Jurkat, Clone E6-1 (cell line): ENCODE data around the gene HIP1.
"Not testable (repeated sequence)": the region's sequence is repeated elsewhere in the genome, so short reads cannot be mapped to it uniquely, and the experiment has no call there.

ENCODE experiments used
- DNase-seq: peaks from one replicate; pipeline ENCODE4 v3.0.0-alpha.2; 2011; ENCODE audit warnings: low read depth, low spot score
- H3K4me3 ChIP-seq: 2 replicates; pipeline ENCODE4 v1.5.1; 2011; ENCODE audit warnings: mild to moderate bottlenecking, low read length, control low read depth, moderate library complexity

HIP1 gene

DNA sequence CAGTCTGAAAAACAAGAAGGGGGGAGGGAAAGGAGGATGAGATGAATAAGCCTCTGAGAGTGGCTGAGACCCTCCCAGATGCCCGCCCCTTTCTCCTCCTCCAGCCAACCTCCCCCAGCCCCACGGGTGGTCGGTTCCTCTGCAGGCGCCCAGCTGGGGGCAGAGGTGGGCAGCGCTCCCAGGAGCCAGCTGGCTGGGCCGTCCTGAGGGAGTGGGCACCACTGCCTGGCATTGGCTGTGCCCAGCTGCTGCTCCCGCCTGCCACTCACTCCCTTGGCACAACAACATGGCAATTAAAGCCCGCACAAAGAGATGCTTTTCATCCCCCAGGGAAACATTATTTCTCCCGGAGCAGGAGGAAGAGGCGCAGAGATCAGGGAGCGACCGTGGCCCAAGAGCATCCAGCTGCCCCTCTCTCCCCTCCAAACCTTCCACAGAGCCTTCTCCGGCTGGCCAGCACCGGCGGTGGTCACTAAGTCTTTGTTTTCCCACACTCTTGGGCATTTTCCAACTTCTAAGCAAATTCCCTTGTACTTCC, 139.4 kb downstream of the HIP1 start:
- no peak overlapping the region for H3K4me3 ChIP-seq
- DNase-seq = no peak

- no peak for DNase-seq
- no peak overlapping the region for H3K4me3 ChIP-seq
Measured at GRCh38 chr7:75596727-75597614, 141.8 kb downstream of the HIP1 start.

DNA sequence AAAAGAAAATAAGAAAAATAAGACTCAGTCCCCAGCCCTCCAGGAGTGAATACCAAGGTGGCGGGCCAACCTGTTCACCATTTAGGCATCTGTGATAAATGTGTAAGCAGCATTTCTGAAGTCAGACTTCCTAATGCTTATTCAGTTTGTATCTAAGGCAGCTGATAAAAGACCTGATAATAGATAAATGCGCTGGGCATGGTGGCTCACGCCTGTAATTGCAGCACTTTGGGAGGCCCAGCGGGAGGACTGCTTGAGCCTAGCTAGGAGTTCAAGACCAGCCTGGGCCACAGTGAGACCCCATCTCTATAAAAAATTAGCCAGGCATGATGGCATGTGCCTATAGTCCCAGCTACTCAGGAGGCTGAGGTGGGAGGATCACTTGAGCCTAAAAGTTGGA, 143.0 kb downstream of the HIP1 start:
- no peak for DNase-seq
- H3K4me3 ChIP-seq = no peak overlapping the region

DNA sequence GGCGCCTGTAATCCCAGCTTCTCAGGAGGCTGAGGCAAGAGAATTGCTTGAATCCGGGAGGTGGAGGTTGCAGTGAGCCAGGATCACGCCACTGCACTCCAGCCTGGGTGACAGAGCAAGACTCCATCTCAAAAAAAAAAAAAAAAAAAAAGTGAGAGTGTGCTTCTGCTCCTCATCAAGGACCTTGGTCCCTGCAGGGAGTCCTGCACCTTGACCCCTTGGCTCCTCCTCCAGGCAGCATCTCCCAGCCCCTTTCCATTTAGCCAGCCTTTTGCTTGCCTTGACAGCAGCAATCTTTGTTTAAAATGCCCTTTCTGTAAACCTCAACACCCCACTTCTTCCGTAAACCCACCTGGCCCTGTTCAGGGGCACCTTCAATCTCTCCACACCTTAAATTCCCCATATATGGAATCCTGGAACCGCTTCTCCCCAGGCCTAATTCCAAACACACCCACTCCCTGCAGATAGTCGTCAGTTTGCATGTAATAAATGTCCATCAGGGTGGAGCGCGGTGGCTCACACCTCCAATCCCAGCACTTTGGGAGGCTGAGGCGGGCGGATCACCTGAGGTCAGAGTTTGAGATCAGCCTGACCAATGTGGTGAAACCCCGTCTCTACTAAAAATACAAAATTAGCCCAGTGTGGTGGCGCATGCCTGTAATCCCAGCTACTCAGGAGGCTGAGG, 145.1 kb downstream of the HIP1 start:
- not testable (repeated sequence) for H3K4me3 ChIP-seq, DNase-seq

DNA sequence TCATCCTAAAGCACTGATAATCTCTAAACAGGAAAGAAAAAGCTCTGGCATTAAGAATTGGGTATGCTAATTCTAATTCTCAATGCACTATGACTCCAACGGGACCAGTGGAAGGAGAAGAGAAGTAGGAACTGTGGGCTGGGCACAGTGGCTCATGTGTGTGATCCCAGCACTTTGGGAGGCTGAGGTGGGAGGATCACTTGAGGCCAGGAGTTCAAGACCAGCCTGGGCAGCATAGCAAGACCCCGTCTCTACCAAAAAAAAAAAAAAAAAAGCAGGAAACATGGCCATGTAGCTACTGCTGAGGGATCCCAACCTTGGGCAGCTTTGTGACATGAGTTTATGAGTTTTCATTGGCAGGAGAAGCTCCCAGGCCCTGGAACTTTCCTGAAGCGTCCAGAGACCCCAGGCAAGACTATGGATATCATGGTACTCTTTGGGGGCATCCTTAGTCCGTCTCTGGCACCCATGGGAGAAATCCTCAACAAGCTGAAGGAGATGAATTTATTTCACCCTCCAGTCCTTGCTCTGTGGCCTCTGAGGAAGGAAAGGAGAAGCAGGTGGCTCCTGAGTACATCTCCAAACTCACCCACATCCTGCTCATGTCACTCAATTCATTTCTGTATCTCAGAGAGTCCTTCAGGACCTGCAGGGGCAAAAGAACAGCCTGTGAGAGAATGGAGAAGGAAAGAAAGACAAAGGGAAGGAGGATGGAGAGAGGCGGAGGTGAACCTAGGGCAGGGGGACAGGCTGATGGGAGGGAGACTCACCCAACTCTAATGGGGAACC, 147.1 kb downstream of the HIP1 start:
- DNase-seq = peak; percentile 23
- no peak overlapping the region for H3K4me3 ChIP-seq

DNA sequence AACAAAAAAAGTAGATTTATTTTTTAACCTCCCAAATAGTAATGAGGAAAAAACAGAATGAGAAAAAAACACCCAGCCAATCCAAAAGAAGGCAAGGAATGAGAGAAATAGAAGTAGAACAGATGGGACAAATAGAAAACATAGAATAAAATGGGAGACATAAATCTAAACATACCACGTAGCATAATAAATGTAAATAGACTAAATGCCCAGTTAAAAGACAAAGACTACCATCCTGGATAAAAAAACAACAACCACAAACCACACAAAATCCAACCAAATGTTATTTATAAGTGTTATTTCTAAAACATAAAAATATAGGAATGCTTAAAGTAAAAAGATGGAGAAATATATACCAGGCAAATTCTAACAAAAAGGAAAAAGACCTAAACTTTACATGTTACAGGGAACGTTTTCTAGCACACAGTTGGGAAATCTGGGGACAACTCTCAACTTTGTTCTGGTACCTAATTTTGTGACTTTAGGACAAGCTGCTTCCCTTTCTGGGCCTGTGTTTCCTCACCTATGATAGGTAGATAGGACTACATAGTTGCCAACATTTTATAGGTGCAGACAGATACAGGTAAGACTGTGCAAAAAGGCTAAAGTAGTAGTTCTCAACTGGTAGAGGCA, 148.3 kb downstream of the HIP1 start:
- DNase-seq = no peak

DNA sequence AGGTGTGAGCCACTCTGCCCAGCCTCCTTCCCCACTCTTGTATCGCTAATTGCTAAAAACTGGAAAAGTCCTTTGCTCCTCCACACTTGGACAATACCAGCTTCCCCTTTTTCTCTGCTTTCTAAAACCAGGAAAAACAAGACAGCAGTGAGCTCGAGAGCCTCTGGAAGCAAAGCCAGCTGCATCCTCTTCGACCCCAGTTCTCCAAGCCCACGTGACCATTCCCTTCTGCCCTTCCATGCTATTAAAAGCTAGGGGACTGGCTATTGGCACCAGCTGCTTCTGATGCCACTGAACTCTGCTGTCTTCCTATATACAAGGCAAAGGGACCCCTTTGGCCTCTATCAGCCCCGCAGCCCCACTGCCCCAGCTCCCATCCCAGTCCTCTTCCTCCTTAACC, 154.4 kb downstream of the HIP1 start:
- H3K4me3 ChIP-seq = no peak overlapping the region
- no peak for DNase-seq

More for the DNA sequence above, 148.3 kb downstream of the HIP1 start:
- no peak overlapping the region for H3K4me3 ChIP-seq

DNA sequence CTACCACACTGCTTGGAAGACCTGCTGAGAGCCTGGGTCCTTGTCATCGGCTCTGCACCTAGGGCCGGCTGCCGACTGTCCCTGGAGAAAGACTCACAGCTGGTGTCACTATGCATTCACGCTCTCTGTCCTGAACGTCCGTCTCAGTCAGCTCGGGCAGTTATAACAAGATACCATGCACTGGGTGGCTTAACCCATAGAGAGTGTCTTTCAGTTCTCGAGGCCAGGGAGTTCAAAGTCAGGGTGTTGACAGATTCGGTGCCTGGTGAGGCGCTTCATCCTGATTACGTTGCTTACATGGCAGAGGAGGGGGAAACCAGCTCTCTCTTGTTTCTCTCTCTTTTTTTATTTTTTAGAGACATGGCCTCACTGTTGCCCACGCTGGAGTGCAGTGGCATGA, 155.5 kb downstream of the HIP1 start:
- no peak for DNase-seq
- H3K4me3 ChIP-seq = no peak overlapping the region

GRCh38 chr7:75579899-75580298, 158.8 kb downstream of the HIP1 start:
- H3K4me3 ChIP-seq = no peak overlapping the region
- no peak for DNase-seq

DNA sequence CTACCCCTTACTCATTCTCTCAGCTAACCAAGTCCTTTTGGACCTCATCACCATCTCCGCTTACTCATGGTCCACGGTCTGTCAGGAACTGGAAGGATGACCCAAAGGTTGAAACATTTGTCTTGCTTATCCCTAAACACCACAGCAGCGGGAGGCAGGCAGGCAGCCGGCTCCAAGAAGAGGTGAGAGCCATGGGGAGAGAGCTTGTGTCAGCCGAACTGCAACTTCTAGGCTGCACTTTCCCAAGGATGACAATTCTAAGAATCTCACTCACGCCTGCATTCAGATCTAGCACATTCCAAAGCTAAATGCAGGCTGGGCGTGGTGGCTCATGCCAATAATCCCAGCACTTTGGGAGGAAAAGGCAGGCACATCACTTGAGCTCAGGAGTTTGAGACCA, 160.7 kb downstream of the HIP1 start:
- H3K4me3 ChIP-seq = no peak overlapping the region
- no peak for DNase-seq

GRCh38 chr7:75575488-75576121, 163.1 kb downstream of the HIP1 start:
- no peak for DNase-seq

DNA sequence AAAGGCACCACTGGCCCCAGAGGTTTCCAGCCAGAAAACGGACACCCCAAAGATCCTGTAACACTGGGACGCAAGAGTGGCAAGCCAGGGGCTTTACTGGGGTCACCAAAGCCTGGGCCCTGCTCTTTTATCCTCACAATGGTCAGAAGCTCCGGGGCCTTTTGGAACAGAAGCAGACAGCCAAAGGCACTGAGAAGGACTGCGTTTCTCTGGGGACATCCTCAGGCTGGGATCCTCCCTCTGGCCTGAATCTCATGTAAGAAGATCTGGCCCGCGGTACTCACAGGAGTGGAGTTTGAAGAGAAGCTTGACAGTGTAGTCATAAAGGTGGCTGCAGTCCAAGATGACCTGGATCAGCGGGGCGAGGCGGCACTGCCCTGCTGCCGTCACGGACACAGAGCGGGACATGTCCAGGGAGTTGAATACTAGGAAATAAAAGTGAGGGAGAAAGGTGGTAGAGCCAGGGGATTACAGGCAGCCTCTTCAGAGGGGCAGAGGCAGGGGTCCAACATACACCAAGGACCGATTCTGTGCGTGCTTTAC, 165.2 kb downstream of the HIP1 start:
- DNase-seq = no peak
- H3K4me3 ChIP-seq = no peak overlapping the region

More at GRCh38 chr7:75575488-75576121, 163.1 kb downstream of the HIP1 start:
- no peak overlapping the region for H3K4me3 ChIP-seq

GRCh38 chr7:75572814-75573213, 165.9 kb downstream of the HIP1 start:
- H3K4me3 ChIP-seq = no peak overlapping the region
- no peak for DNase-seq

DNA sequence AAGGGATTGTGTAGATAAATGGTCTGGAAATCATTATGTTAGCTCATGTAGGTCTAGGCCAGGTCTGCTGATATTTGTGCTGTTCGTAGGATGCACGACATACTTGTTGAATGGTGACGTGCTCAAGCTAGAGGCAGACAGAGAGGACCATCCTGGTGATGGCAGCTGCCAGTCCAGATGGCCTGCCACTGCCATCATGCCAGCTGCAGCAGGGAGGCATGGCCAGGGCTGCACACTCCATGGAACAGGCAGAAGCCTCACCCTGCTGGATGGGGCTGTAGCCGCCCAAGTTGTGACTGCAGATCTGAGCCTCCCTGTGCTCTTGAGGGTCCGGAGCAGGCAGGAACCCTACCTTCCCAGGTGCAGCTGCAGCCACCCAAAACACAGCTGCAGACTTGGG, 166.3 kb downstream of the HIP1 start:
- no peak for DNase-seq
- no peak overlapping the region for H3K4me3 ChIP-seq

DNA sequence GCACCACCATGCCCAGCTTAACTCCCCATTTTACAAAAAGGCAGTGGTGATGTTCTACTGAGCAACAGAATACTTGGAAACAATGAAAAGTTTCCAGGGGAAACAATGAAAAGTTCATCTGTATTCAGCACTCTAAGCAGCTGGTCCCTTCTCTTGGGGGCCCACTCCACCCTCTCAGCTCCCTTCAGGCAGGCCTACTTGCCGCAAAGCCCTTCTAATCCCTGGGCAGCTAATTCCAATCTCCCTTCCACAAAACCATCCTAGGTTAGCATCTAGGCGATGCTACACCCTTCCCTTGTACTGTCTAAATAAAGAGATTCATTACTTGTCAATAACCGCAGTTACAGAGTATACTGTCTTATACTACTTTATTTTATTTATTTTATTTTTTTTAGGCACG, 167.5 kb downstream of the HIP1 start:
- no peak overlapping the region for H3K4me3 ChIP-seq
- no peak for DNase-seq

DNA sequence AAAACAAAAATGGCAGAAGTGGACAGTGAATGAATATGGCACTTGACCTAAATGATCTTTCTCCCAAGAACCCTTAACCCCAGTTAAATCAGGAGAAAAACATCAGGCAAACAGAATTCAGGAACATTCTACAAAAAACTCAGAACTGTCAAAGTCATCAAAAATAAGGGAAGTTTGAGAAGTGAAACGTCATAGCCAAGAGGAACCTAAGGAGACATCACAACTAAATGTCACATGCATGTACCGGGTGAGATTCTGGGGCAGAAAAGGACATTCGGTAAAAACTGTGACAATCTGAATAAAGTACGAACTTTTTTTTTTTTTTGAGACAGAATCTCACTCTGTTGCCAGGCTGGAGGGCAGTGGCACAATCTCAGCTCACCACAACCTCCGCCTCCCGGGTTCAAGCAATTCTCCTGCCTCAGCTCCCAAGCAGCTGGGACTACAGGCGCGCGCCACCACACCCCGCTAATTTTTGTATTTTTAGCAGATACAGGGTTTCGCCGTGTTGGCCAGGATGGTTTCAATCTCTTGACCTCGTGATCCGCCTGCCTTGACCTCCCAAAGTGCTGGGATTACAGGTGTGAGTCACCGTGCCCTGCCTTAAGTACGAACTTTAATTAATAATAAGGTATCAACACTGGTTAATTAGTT, 169.0 kb downstream of the HIP1 start:
- not testable (repeated sequence) for DNase-seq, H3K4me3 ChIP-seq

- H3K4me3 ChIP-seq = no peak overlapping the region
- no peak for DNase-seq
Measured at GRCh38 chr7:75567948-75568595, 170.7 kb downstream of the HIP1 start.
